Tongue (tissue), 2 donors: Measurements from ENCODE around the gene GSK3B. TPM values are rescaled to one million over a fixed set of nuclear protein-coding genes. Genes with fewer than 3 reads are reported as not detected.
"Not testable (repeated sequence)": the region's sequence is repeated elsewhere in the genome, so short reads cannot be mapped to it uniquely, and the experiment has no call there.

Source experiments
- DNase-seq: peaks from one replicate; pipeline ENCODE4 v3.0.0-alpha.2; 2015
- total RNA-seq: library from RNA; depleted of rRNA; stranded (reverse); fragments of >200 nt; gene quantifications from one replicate; pipeline ENCODE4 v1.2.3, GENCODE V29; 2014

GSK3B gene
- total RNA-seq, 1 donor from 2014 or later, result 54.6 TPM

DNA sequence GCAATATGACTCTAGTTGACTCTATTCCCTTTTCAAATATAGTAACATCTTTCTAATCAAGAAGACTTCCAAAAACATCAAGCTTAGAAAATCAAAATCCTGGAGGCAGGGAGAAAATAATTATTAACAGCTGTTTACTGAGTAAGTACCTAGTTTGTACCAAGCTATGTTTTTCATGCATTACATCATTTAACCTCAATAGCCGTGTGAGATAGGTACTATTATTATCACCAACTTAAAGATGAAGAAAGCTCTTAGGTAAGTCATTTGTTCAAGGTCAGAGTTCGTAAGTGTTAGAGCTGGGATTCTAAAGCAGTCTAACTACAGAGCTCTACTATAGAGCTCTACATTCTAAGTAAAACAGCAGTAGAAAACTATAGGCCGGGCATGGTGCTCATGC is 41.6 kb downstream of the GSK3B start:
- DNase-seq, result no peak

DNA sequence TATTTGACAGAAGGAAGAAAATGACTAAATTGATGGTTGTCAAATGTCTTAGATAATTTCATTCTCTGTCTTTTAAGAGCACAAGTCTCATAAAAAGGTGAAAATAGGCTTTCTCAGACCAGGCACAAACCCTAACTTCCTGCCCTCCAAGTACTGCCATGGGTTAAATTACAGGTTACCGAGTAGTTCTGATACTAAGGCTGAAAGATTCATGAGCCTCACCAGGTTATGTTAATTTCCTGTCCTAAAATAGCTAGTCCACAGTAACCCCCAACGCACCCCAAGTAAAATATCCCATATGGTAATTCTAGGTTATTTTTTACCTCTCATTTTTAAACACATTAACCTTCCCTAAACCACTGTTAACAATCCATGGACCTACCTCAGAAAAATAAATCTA is 42.0 kb downstream of the GSK3B start:
- DNase-seq, result no peak

DNA sequence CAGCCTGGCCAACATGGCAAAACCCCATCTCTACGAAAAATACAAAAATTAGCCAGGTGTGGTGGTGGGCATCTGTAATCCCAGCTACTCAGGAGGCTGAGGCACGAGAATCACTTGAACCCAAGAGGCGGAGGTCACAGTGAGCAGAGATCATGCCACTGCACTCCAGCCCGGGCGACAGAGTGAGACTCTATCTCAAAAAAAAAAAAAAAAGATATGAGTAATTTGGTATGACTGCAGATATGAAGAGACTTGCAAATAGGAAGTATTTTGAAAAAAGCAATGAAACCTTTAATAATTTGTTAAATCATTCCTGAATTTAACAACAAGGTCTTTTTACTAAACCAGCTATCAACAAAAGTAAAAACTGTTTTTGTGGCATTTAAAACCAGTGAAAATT is 42.7 kb downstream of the GSK3B start:
- DNase-seq, result not testable (repeated sequence)

DNA sequence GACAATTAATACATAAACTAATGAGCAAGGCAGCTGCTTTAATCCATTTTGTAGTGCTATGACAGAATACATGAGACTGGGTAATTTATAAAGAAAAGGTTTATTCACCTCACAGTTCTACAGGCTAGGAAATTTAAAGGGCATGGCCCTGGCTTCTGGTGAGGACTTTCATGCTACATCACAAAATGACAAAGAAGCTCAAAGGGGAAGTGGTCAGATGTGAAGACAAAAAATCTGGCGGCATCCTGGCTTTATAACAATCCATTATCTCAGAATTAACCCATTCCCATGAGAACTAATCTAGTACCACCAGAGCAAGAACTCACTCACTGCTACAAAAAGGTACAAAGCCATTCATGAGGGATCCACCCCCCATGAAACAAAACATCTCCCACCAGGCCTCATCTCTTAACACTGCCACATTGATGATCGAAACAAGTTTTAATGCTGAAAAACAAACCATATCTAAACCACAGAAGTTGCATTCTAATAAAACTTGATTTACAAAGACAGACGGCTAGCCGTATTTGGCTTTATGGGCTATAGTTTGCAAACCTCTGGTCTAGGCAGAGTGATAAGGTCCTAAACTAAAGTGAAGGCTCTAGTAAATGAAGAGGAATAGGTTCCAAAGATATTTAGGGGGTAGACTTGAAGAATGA is 44.2 kb downstream of the GSK3B start:
- DNase-seq, result no peak

DNA sequence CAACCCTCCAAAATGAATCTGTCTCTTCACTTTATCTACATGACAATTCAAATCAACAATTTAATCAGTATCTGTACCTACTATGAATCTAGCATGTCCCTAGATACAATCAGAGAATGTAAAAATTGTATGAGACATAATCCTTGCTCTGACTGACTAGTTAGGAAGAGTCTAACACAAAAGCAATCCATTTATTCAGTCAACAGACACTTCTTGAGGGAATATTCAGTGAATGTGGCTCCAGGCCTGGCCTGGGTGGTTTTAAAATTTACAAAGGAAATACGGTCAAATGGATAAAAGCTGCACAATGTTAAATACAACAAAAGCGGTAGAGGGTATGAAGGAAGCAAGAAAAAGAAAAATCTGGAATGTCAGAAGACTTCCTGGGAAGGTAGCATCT is 45.2 kb downstream of the GSK3B start:
- DNase-seq, result no peak

DNA sequence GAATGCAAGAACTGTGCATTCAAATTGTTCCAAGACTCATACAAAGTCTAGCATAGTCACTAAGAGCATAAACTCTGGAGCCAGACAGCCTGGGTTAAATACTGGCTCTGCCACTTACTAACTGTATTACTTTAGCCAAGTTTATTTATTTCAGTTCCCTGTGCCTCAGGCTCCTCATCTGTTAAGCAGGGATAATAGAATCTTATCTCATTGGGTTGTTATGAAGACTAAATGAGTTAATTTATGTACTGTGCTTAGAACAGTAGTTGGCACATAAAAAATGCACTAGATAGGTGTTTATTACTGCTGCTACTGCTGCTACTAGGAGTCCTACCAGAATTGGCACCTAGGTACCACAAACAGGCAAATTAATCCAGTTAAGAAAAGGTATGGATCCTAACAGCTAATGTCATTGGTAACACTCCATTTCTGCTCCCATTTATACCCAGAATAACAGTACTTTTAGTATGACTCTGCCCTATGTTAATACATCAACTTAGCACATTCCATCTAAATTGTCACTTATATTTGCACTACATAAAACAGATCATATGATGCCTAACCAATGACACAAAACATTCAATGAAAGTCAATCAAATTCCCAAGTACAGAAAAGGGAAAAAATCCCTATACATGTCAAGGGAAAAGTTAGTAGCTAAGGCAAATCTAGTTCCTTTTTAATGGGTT is 45.7 kb downstream of the GSK3B start:
- no peak for DNase-seq

DNA sequence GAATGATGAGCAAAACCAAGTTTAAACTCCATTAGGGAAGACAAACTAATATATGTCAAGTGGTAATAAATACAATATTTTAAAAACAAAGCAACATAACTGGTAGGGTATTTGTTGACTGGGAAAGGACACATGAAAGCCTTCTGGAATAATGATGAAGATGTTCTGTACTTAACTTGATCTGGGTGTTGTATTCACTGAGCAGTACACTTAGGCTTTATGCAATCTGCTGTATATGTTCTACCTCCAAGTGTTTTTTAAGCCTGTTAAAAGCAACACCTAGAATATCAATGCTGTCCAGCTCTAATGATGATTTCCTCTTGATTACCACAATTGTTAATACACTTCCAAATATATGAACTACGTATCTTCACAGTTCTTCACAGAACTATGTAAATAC is 46.6 kb downstream of the GSK3B start:
- no peak for DNase-seq

DNA sequence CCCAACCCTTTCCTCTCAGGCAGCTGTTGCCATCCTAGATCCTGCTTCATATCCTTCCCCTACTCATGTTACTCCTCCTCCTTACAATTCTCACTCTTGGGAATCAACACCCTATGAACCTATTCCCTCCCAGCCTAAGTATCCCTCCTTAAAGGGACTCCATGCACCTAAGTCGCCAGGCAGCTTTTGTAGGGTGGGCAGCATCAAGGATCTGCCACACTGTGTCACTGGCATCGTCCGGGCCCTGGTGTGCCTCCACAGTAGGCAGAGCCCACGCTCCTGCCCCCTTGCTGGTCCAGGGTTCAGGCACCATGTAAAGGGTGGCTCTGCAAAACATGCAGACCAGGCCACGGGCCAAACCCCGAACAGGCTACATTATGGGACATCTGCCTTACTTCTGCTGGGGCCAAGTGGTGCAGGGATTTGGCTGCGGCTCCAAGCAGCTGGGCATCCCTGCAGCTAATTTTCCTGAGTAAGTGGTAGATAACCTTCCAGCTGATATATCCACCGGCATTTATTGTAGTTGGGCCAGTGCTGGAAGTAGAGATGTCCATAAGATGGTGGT is 53.4 kb downstream of the GSK3B start:
- no peak for DNase-seq

DNA sequence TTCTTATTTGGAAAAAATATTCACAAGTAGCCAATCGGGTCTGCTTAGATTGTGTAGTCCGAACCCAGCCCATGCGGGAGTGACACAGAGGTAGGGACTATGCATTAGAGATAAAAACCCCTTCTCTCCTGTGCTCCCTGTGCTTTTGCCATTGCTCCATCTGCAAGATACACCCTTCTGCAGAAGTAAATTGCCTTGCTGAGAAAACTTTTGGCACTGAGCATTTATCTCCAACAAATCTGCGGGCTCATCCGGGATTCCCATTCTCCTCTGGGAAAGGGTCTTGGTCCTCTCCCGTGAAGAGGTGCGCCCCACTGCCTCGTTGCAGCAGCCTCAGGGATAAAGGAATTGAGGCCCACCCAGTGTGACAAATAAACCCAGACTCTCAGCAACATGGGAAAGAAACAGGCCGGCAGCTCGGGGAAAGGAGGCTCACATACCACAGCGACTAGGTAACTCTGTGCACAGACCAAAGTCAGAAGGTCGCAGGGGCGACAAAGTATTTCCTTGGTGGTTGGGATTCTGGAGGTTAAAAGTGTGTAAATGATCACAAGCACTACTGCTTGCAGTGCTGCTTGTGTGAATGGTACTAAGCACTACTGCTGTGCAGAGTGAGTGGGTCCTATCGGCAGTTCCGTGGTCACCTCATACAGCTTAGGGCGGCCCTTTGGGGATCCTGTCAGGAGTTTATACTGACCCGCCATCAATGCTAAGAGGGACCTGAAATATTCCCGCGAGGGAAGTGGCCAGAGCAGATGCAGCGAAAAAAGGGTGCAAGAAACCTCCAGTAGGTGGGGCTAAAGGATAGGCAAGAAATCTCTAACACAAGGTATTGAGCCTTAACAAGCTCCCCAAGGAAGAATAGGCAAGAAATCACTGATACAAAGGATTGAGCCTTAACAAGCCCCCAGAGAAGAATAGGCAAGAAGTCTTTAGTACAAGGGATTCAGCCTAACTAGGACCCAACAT is 54.3 kb downstream of the GSK3B start:
- no peak for DNase-seq

DNA sequence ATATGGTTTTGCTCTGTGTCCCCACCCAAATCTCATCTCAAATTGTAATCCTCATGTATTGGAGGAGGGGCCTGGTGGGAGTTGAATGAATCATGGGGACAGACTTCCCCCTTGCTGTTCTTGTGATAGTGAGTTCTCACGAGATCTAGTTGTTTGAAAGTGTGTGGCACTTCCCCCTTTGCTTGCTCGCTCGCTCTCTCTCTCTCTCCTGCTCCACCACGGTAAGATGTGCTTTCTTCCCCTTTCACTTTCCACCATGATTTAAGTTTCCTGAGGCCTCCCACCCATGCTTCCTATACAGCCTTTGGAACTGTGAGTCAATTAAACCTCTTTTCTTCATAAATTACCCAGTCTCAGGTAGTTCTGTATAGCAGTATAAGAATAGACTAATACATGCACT is 60.7 kb downstream of the GSK3B start:
- DNase-seq, result no peak

DNA sequence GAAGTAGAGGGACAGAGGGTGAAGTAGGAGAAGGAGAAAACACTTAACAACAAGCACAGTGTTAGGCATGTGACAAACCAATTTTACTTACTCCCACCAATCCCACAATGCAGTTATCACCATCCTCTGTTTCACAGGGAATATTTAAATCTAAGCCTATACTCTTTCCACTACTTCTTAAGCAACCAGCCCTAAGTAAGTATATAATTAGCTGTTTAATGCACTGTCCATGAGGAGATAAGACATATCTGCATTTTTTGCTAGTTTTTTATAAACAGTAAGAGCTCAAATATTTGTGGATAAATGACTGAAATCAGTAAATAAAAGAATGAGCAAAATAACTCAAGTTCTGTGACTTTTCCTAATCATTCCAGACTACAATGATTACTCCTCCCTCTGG is 62.7 kb downstream of the GSK3B start:
- DNase-seq, result no peak

DNA sequence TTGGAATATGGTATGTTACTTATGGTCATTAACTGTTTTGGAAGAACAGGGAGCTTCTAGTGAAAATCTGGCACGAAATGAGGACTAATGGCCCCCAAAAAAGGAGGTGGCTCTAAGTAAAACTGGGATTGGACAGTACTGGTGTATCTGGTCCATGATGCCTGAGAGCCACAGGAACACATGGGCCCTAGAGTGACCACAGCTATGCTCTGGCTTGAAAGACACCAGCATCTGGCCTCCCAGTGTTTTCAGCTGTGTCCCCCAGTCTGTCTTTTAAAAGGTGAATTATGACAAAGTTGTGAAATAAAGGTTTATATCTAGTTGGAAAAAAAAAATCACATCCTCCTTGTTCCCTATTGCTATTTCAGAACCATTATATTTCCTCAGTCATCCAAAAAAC is 64.5 kb downstream of the GSK3B start:
- DNase-seq, result no peak

DNA sequence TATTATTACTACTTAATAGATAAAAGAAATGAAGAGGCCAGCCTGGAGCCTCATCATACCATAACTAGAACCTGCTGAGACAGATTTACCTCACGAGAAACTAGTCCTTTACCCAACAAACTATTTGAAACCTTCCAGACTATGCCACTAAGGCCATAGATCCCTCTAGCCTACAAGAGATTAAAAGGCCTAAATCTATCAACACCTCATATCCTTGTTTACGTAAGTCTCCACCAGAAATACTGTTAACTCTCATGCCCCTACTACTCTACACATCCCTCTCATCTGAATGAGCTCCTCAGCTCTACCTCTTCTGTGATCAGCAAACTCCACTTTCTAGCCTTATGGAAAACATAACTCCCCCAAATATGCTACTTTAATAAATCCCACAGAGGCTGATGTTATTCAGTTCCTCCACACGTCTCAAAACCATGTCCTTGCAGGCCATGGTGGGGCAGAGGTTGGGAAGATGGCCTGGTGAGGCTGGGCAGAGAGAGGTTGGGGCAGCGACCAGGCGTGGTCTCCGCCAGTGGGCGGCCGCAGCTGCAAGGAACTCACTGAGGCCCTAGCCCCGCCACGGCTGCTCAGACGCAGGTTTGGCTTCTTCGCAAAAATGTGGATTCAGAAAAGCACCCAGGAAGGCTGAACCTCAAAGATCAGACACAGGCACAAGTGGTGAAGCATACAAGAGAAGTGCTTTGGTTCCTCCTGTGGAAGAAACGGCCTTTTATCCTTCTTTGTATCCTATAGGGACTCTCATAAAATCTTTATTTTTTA is 65.8 kb downstream of the GSK3B start:
- no peak for DNase-seq

DNA sequence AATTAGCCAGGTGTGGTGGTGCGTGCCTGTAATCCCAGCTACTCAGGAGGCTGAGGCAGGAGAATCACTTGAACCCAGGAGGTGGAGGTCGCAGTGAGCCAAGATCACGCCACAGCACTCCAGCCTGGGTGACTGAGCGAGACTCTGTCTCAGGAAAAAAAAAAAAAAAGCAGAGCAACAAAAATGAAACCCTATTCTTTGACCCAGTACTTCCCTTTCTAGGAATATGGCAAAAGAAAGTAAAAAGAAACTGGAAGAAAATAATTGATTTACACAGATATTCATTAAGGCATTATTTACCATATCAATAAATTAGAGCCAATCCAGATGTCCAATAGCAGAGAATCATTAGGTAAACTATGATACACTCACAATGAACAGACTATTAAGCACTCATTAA is 67.0 kb downstream of the GSK3B start:
- no peak for DNase-seq

DNA sequence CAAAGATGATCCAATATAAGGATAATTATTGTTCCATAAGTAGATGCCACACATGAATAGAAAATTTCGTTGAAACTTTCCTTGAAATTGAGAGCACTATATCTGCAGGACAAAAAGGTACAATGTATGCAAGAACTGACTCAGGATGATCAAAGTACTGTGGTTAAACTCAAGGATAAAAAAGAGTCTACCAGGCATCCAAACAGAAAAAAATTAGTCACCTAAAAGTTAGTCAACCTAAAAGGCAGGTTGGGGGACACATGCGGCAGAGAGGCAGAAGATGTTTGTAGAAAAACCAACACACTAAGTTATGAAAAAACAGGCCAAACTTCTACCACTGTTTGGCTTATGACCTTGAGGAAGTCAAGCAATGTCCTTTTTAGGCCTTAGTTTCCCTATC is 68.7 kb downstream of the GSK3B start:
- no peak for DNase-seq

DNA sequence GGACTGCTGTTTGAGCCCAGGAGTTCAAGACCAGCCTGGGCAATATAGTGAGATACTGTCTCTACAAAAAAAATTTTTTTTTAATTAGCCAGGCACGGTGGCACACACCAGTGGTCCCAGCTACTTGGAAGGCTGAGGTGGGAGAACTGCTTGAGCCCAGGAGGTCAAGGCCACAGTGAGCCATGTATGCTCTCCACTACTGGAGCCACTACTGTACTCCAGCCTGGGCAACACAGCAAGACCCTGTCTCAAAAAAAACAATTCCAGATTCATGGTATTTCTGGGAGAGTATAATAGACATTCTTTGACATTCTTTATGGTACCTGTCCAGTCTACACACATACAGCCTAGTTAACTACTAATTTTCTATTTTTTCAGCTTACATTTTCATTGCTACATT is 70.1 kb downstream of the GSK3B start:
- no peak for DNase-seq

DNA sequence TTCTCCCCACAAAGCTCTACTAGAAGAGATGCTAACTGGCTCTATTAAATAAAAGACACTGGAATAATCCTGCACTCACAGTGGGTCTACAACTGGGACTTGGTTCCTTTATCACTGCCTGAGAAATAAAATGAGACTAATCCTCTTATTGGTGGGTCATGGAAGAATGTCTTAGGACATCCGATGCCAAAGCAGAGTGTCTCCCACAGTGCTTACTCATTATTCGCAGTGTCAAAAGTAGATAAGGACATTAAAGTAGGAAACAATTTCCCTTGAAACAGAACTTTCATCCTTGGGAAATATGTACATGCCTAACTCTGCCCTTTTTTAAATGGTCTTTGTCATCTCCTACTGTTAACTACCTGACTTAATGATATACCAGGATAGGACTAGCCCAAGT is 71.5 kb downstream of the GSK3B start:
- no peak for DNase-seq

DNA sequence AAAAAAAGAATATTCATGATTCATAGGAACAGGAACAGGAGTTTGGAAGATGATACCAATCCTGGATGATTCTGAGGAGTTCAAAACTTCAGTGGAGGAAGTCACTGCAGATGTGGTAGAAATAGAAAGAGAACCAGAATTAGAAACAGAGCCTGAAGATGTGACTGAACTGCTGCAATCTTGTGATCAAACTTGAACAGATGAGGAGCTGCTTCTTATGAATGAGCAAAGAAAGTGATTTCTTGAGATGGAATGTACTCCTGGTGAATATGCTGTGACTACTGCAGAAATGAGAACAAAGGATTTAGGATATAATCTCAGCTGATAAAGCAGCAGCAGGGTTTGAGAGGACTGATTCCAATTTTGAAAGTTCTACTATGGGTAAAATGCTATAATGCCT is 72.7 kb downstream of the GSK3B start:
- no peak for DNase-seq

DNA sequence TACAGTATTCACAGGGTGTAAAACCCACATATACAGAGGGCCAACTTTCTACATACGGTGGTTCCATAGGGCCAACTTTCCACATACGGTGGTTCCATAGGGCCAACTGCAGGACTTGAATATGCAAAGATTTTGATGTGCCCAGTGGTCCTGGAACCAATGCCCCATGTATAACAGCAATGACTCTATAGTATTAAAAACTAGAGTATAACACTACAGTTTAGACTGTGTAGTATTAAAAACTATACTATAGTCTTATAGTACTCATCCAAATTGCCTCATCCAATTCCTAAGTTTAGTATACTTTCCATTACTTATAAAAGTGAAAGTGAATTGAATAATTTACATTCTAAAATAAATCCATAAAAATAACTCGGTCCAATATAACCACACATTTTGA is 75.9 kb downstream of the GSK3B start:
- no peak for DNase-seq

DNA sequence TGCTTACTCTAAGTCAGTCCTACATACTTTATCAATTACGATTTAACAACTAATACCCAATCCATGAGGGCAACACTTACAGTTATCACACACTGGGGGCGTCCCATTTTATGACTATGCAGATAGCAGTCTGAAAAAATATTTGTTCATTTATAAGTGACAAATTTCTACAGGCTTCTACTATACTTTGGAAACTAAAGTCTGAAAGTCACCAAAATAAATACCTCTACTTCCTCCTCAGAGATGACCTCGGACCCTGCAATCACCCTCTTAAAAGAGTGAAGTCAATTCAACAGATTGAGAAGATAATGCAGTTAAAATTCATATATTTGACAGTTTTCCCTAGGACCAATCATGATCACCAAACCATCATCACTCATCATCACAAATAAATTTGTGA is 76.6 kb downstream of the GSK3B start:
- no peak for DNase-seq

DNA sequence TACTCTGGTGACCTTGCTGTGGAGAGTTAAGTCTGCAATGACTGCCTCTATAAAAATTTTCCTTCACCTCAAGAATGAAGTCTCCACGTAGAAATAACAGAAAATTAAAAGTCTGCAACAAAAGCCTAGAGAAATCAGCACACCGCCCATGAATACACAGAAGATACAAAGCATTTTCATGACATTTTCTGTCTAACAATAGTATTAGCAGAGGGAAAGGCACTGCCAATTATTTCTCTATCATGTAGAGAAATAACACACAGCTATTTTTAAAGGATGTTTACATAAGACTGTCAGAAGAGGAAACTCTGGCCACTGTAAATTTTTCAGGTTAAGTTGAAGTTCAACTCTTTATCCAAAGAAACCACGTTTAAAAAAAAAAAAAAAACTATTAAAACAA is 80.8 kb downstream of the GSK3B start:
- no peak for DNase-seq

DNA sequence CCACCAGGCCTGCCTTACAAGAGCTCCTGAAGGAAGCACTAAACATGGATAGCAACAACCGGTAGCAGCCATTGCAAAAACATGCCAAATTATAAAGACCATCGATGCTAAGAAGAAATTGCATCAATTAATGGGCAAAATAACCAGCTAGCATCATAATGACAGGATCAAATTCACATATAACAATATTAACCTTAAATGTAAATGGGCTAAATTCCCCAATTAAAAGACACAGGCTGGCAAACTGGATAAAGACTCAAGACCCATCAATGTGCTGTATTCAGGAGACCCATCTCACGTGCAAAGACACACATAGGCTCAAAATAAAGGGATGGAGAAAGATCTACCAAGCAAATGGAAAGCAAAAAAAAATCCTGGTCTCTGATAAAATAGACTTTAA is 88.5 kb downstream of the GSK3B start:
- DNase-seq, result not testable (repeated sequence)
